T-helper 1 cell treated with Interleukin-12 subunit alpha and Interleukin-12 subunit beta and Interleukin-4 antibody, amounts not matched to agents 30 ng/mL and 1 ng/mL, for 36 hours (primary cell): Measurements from ENCODE around the gene EFHB. TPM values are rescaled to one million over a fixed set of nuclear protein-coding genes. Genes with fewer than 3 reads are reported as not detected.
"Not testable (repeated sequence)": the region's sequence is repeated elsewhere in the genome, so short reads cannot be mapped to it uniquely, and the experiment has no call there.

Experiments
- intact Hi-C: fragments of 100-400 bp; cut with micrococcal nuclease; formaldehyde crosslinking; loops from one replicate; pipeline ENCODE4 v1.15.1; 2024
- total RNA-seq: library from RNA; stranded (reverse); gene quantifications from 2 replicates; pipeline ENCODE4 v1.2.3, GENCODE V29; 2022

EFHB gene
- total RNA-seq, result 0.37 TPM in 1 of 2 replicates, not detected in the other

DNA sequence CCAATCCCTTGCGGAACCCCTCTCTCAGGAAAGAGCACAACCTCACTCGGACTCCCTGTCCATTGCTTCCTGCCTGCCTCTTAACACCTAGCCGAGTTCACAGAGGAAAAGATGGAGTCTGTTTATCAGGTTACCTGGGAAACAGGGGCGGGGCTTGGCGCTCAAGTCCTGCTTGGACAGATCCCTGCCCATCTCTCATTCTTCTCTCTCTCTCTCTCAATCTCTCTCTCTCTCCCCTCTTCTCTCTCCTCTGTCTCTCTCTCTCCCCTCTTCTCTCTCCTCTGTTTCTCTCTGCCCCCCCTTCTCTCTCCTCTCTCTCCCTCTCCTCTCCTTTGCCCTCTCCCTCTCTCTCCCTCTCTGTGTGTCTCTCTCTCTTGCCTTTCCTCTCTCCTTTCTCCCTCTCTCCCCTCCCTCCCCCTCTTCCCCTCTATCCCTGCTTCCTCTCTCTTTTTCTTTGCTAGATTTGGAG lies at the start of gene EFHB:
Gene EFHB (minus strand): TSS at position 120 of the 469 bp plus-strand sequence. CDS start 199 bp downstream, outside the sequence.
- intact Hi-C loops, result loop anchor here (5.0 kb wide), 1 partner anchor 253 kb away; the partner anchor contains the start of gene SGO1

- intact Hi-C loops, result no loop called here
Observed at GRCh38 chr3:19972054-19972453, 38.0 kb upstream of the EFHB start.

- intact Hi-C loops, result no loop called here
Observed at GRCh38 chr3:19970327-19970726, 36.3 kb upstream of the EFHB start.

DNA sequence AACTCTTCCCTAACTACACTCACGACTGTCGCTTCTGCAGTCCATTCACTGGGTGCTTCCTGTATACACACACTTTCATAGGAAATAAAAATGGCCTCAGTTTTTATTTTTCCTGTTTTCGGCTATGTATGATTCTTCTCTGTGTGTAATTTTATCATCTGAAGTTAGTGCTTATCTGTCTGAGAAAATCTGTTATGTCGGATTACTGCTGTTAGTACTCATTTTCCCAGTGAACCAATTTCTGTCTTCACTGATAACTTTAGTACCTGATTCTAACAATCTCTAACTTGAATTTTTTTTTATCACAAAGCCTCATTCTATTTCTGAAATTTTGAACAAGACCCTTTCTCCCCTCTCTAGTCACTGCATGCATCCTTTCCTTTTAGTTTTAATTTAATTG lies 33.8 kb upstream of the EFHB start:
- intact Hi-C loops, result no loop called here

- intact Hi-C loops, result no loop called here
Observed at GRCh38 chr3:19967208-19967607, 33.2 kb upstream of the EFHB start.

DNA sequence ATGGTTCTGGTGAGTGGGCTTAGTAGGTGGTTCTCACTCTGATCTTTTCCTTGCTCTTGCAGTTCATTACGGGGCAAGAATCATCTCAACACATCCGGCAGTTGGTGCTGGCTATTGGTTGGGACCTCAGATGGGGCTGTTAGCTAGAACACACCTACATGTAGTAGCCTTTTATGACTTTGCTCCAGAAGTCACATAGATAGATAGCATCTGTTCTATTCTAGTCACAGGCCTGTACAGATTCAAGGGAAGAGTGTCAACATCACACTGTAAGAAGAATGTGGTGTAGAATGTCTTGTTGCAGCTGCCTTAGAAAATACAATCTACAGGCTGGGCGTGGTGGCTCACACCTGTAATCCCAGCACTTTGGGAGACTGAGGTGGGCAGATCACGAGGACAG lies 27.9 kb upstream of the EFHB start:
- intact Hi-C loops, result no loop called here

DNA sequence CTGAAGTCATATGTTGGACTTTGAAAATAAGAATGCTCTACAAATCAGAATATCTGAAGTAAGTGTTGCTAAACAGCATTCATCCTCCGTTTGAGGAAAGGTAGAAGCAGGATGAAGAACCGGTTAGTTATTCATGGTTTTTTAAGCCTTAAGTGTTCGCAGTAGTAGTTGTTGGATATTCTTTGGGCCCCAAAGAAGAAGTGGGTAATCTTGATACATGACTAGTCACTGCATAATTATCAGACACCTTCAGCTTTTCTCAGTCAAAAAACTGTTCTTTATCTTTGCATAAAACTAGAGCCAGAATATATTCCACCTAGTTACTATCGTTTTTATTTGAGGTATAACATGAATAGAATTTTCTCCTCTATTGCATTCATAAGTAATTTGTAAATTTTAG lies 26.7 kb upstream of the EFHB start:
- intact Hi-C loops, result no loop called here

- intact Hi-C loops, result no loop called here
Observed at GRCh38 chr3:19959505-19959904, 25.5 kb upstream of the EFHB start.

- intact Hi-C loops, result not testable (repeated sequence)
Observed at GRCh38 chr3:19957354-19957753, 23.3 kb upstream of the EFHB start.

DNA sequence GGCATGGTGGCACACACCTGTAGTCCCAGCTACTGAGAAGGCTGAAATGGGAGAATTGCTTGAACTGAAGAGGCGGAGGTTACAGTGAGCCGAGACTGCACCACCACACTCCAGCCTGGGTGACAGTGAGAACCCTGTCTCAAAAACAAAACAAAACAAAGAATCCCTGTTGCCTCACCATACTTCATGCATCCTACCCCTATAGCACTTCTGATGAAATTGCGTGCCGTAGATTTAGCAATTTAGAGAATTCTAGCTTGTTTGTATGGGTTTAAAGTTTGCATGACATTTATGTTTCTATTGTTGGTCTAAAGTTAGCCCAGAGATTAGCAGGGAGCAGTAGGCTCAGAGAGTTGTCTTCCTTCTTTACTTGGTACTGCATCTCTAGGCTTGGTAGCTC lies 20.7 kb upstream of the EFHB start:
- intact Hi-C loops, result no loop called here

DNA sequence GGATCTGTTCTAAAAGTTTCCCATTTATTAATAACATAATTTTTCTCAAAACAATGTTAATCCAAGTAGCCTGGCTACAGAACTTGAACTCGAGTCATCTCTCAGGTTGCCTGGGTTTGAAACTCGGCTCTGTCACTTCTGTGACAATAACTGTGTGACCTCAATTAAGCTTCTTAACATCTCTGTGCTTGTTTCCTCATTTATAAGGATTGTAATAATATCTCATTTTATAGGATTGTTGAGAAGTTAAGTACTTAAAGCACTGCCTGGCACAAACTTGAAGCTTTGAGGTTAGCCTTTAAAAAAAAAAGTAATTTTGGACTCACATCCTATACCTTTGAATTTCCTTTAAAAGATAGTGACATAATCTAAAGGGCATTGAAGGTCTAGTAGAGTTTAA lies 16.3 kb upstream of the EFHB start:
- intact Hi-C loops, result no loop called here

GRCh38 chr3:19948226-19948591 lies 14.2 kb upstream of the EFHB start:
- intact Hi-C loops, result loop anchor here (1.0 to 10.0 kb wide), 4 partner anchors 152 to 1513 kb away; partner anchors contain the start of gene KCNH8

DNA sequence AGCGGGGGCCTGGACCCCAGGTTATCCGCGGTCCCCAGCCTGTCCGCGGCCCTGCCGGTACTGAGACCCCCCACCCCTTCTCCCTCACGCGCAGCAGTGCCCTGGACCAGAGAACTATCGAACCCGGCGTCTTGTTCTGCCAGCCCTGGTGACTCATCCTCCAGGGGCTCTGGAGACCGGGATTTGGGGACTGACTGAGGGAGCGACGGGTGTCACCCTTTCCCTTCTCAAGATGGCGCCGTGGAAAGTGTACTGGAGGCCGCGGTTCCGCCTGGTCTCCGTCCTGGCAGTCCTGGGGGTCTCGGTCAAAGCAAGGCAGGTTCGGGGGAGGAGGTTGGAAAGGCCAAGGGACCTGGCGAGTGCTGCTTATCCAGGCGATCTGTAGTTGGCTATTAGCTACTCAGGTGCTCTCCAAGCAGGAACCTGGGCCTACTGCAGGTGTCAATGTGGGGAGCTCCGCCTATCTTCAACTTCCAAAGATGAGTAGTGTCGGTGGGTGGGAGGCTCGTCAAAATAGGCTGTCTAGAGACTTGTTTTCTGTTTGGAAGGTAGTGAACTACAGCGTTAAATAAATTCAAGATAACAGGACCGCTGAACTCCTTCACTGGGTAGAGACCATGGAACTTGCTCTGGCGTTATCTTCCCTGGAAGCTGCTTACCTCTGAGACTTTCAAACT lies 13.7 kb upstream of the EFHB start:
- intact Hi-C loops, result loop anchor here (1.0 to 10.0 kb wide), 9 partner anchors 62 to 1513 kb away; partner anchors contain the start of genes KCNH8 and SGO1

DNA sequence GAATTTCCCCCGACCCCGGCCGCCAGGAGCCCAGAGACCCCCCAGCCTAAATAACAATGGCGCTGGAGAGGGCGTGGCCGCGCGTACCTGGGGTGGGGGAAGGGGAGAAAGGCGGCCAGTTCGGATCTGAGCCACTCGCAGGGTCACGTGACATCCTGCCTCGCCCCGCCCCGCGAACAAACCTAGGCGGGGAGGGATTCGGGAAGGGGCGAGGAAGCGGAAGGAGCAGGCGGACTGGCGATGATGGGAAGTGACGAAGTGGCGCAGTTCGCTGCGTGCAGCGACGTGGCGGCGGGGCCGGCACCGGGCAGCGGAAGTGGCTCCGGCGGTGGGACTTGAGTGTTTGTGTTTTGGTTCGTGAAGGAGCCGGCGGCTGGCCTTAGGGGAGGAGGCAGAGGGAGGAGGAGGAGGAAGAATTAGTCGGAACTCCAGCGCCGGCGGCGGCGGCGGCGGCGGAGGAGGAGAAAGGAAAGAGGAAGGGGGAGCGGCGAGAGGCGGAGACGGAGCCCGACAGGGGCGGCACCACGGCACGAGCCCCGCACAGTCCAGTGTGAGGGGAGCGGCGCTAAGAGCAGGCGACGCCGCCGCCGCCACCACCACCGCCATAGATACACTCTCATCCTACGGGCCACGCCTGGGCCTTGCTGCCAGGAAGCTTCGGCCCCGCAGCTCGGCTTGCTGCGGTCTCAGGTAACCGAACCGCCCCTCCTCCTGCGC lies 13.0 kb upstream of the EFHB start, which contains the start of gene RAB5A:
Gene RAB5A (plus strand): TSS at position 266 of the 717 bp plus-strand sequence. CDS start 3,802 bp downstream, outside the sequence.
- intact Hi-C loops, result loop anchor here (1.0 to 10.0 kb wide), 9 partner anchors 16 to 1512 kb away; partner anchors contain the start of genes KCNH8 and SGO1

DNA sequence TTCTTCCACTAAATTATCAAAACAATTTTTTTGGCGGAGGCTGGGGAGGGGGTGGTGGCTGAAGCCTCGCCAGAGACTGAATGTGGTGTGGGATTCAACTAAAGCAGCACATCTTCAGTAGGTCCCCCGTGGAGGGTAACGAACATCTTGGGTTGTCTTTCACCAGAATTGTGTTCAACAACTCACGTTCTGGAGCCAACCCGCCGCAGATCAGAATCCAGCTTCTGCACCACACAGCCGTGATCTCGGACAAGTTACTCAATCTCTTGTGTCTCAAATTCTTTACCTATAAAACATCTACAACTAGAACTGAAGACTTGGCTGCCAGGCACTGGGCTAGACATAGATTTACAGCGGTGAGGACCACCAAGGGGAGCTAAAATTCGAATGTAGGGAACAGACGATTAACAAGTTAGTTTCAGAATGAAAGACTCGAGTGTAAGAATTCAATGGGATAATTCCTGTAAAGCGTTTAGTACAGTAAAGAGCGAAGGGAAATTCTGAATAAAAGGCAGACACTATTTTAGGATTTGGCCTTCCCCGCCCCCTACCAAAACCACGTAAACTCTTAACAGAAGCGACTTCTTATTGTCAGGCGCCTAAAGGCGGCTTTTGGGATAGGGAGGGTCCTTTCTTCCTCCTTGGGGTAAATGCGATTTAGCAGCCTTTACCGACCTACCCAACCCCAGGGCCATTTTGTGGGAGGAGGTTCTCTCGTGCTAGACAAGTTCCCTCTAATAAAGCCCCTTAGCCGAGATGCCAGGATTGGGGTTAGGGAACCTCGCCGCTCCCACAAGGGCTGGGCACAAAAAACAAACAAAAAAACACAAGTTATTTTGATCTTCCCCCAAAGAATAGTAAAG lies 12.2 kb upstream of the EFHB start:
- intact Hi-C loops, result loop anchor here (1.0 to 10.0 kb wide), 4 partner anchors 15 to 1511 kb away; partner anchors contain the start of gene KCNH8

DNA sequence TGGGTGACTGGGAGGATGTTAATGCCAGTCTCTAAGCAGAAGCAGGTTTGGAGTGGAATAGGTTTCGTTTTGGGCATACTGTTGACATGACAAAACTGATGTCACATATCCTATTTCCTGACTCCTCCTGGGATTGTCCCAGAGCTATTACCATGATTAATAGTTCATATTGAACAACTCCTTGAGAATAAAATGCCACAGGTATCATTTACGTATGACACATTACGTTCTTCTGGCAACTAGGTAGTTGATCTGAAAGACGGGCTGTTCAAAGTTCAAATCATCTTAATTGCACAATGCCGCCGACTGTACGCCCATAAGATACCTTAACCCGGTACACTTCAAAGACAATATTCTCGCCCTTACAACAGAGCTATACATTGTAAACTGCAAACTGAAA lies 11.5 kb upstream of the EFHB start:
- intact Hi-C loops, result loop anchor here (5.0 to 10.0 kb wide), 3 partner anchors 798 to 1511 kb away; partner anchors contain the start of gene KCNH8

GRCh38 chr3:19940643-19941042 lies 6.6 kb upstream of the EFHB start:
- intact Hi-C loops, result loop anchor here (10.0 kb wide), 2 partner anchors 1204 to 1506 kb away; no protein-coding TSS in a partner anchor

DNA sequence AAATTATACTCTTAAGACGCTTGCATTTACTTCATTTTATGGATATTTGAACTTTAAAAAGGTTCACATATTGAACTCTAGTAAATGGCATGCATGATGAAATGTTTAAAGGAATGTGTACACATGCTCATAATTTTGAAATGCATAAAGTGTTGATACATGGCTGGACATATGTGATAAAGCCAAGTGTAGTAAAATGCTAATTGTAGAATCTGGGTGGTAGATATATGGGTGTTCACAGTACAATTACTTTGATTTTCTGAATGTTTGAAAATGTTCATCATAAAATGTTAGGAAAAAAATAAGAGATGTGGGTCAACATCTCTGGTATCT lies 4.2 kb upstream of the EFHB start:
- intact Hi-C loops, result no loop called here

- intact Hi-C loops, result no loop called here
Observed at GRCh38 chr3:19937459-19938294, 3.7 kb upstream of the EFHB start.

GRCh38 chr3:19932422-19932821 lies 1.6 kb downstream of the EFHB start:
- intact Hi-C loops, result loop anchor here (5.0 kb wide), 1 partner anchor 255 kb away; the partner anchor contains the start of gene SGO1
